Measurements from ENCODE around the gene SUB1.
"Not testable (repeated sequence)": the region's sequence is repeated elsewhere in the genome, so short reads cannot be mapped to it uniquely, and the experiment has no call there.

The SUB1 gene

DNA sequence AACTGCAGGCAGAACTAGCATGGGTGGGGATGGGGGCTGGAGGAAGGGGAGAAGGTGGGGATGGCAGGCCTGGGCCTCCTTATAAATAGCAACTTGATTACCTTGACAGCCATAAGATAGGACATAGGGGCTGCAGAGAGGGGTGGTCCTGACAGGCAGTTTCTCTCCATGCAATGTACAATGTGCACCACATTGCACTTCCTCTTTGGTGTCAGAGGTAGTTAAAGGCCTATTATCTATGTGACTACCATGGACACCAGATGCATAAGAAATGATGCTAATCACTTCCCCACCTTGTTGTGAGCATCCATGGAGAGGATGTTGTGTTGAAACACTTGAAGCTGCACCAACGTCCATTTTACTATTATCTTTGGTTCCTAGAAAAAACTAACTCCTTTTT is 20.2 kb upstream of the SUB1 start:
- no peak for DNase-seq (ENCODE audit: low read depth)

DNA sequence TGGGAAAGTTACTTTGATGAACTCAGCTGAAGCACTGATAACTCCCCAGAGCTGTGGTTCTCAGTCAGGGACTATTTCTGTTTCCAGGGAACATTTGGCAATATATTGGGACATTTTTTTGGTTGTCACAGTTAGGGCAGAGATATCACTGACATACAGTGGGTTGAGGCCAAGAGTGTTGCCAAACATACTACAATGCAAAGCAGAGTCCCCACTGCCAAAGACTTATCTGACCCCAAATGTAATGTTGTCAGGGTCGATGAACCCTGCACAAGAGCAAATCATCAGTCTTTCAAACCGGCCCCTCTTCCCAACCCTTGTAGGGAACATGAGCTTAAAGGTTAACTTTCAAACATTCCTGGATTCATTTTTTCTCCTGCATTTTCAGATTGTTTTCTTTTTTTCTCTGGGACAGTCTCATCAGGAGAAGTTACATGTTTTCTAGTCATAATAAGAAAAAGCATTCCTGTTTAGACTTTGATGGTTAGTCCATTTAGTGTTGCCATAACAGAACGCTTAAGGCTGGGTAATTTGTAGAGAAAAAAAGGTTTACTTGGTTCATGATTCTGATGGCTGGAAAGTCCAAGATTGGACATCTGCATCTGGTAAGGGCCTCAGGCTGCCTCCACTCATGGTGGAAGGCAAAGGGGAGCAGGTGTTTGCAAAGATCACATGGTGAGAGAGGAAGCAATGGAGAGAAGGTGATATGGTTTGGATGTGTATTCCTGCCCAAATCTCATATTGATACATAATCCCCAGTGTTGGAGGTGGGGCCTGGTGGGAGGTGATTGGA is 18.8 kb upstream of the SUB1 start:
- DNase-seq (ENCODE audit: low read depth), result no peak

DNA sequence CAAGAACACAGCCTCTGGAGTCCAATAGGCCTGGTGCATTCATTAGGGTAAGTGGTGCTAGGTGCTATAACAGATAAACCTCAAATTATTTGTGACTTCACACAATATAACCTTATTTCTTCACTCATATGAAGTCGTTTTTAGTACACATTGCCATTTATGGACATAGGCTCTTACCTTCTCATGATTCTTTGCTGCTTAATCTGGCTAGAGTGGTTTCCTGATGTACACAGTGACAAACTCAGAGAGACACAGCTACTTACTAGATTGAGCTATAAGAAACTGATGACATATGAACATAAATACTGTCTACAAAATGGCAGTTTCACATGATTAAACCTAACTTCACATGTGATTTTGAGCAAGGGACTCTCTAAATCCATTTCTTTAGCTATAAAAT is 14.2 kb upstream of the SUB1 start:
- no peak for DNase-seq (ENCODE audit: low read depth)

DNA sequence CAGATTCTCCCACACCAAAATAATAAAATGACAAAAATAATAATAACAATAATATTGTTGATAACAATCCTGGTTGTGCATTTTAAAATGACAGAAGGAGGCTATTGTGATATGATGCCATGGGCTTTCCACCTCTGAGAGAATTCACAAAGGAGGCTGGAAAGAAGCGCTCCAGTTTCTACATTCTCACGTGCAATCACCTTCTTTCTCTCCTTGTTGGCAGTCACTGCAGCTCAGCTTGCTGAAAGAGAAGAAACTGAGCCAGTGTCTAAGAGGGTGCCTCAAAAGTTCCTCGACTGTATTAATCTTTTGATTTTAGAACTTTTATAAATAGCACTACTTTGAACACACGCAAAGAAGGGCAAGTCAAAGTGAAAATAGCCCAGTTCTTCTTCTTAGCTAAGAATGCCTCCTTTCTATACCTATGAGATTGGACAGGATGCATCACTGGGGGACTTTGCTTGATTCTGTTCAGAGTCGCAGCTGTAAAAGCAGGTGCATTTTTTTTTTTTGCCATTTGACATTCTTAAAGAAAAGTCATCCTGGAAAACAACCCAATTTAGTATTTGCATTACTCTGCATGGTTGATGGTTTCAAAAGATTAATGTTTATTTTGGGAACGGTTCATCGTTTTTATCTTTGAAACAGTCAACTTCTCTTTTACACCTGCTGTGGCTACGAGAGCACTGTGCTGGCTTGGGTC is 12.4 kb upstream of the SUB1 start:
- DNase-seq (ENCODE audit: low read depth), result no peak

DNA sequence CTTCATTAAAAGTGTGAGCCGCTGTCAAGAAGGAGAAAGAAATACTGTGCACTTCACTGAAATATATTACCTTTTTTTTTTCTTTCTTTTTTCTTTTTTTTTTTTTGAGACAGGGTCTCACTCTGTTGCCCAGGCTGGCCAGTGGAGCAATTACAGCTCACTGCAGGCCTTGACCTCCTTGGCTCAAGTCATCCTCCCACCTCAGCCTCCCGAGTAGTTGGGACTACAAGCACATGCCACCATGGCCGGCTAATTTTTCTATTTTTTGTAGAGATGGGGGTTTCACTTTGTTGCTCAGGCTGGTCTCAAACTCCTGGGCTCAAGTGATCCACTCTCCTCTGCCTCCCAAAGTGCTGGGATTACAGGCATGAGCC is 11.9 kb upstream of the SUB1 start:
- not testable (repeated sequence) for DNase-seq (ENCODE audit: low read depth)

DNA sequence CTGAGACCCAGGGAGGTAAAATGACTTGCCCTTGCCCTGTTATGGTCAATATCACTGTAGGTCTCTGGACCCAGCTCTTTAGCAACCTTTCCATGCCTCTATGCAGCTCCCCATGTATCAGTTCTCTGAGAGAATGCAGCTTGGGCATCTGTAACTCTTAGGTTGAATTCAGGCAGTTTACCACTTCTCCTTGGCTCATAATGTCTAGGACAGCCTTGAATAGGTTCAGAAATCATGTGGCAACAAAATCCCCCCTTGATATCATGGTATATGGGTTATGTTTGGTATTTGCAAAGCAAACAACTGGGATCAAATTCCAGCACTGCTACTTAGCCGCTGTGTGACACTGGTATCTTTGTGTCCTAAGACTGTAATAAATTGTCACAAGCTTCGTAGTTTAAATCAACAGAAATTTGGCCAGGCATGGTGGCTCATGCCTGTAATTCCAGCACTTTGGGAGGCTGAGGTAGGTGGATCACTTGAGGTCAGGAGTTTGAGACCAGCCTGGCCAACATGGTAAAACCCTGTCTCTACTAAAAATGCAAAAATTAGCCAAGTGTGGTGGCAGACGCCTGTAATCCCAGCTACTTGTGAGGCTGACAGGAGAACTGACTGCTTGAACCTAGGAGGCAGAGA is 10.7 kb upstream of the SUB1 start:
- DNase-seq (ENCODE audit: low read depth), result no peak

DNA sequence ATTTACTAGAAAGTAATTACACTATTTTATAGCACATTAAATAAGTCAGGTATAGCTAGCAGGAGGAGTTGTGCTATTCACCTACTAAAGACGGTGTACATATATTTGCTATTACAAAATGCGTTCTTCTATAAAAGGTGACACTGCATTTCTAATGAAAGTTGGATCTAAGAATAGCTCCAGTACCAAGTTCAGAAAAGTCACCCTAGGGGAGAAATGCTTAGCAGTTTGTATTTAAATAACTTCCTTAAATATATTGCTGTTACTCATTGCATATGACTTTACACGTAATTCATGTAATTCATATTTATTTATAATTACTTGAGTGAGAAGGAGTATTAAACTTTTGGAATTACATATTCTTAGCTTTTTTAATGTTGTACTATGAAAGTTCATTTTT is 7.0 kb upstream of the SUB1 start:
- no peak for DNase-seq (ENCODE audit: low read depth)

DNA sequence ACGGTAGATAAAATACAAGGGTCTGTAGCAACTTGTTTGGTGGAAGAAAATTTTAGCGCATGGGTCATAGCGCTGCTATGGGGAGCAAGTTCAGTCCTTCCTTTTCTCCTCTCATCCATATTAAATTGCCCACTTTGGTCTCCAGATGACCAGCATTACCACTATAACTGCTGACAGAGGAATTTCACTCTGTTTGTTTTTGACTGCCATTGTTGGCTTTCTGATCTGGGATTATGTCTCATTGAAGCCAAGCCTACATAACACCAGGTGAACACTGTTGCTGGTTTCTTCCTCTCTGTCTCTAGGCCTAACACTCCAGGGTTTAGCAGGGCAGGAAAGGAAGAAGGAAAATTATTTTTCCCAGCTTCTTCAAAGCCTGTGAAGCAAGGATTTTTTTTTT is 6.6 kb upstream of the SUB1 start:
- DNase-seq (ENCODE audit: low read depth), result no peak

DNA sequence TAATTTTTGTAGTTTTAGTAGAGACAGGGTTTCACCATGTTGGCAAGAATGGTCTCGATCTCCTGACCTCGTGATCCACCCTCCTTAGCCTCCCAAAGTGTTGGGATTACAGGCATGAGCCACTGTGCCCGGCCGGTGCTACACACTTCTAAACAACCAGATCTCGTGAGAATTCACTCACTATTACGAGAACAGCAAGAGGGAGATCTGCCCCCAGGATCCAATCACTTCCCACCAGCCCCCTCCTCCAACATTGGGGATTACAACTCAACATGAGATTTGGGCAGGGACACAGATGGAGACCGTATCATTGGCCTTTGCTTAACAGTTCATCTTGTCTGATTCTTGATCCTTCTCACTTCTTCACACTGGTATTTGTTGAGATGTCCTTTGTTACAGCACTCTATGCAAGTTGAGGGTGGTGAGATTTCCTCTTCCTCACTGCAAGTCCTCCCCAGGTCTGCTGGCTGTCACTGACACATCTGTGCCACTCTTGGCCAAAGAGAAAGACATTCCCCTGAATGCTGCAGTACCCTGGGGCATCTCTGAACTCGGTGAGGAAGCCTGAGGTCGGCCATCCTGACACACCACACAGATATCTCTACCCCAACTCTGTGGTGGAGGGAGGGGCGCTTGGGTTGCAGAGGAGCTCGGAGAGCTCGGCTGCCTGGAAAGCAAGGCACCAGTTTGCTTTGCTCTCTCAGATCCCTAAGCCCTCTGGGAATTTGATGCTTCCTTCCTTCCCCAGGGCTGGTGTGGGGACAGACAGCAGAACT is 4.2 kb upstream of the SUB1 start:
- no peak for DNase-seq (ENCODE audit: low read depth)

DNA sequence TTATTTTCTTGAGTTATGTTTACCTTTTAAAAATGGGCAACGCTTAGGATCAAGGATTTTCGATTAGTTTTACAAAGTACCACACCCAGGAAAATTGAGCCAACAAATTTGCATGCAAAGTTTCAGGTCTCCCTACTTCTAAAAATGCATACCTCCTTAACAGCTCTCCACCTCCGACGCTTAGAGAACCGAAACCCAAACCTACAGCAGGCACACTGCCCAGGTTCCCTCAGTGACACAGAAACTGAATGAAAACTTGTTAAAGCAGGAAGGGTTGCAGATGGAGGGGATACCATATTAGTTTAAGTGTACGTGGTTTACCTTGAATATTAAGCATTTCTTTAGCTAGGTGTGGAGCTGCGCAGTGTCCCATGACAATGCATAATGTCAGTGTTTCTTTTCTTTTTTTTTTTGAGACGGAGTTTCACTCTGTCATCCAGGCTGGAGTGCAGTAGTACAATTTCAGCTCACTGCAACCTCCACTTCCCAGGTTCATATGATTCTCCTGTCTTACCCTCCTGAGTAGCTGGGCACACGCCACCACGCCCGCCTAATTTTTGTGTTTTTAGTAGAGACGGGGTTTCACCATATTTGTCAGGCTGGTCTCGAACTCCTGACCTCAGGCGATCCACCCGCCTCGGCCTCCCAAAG is 1.6 kb upstream of the SUB1 start:
- DNase-seq (ENCODE audit: low read depth), result peak; percentile 4

DNA sequence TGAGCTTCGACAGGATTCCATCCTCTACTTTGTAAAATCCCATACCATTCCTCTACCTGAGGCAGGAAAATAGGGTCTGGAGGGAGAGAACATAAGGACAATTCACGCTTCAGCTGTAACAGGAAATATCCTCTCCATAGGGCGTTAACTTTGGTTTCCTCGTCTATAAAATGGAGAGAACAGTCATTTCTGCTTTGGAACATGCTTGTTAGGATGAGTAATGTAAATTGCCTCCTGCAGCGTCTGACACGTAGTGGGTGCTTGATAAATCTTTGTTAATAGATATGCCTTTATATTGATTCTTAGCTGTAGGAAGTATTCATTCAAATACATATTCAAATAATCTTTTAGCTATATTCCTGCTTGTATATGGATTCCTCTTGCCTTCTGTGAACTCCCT is 711 bp upstream of the SUB1 start:
- DNase-seq (ENCODE audit: low read depth), result no peak

DNA sequence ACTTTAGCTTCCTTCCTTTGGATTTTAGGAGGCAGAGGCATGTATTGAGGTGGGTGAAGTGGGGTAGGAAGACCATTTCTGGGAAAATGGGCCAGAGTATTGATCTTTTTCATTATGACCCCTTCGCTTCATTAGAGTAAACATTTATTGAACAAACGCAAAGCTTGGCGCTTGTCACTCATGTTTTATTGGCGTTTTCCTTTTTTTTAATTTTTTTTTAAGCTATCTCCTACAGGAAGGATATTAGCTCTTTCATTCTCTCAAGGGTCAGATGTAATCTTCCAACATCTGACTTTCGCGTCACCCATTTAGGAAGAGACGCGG is 273 bp upstream of the SUB1 start:
- DNase-seq (ENCODE audit: low read depth), result no peak

DNA sequence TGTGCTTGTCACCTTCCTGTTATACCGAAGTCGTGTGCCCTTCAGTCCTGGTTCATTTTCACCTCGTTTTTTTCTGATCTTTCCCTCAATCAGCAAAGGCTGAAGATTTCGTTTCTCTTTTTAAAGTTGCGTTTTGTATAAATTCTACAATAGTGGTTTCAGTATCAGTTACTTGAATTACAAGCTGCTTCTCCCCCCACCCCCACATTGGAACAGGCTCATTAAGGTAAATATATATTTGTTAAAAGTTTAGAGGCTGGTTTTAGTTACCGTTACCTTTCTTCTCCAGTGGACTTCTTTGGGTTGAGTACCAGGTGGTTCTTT is 881 bp downstream of the SUB1 start:
- no peak for DNase-seq (ENCODE audit: low read depth)

DNA sequence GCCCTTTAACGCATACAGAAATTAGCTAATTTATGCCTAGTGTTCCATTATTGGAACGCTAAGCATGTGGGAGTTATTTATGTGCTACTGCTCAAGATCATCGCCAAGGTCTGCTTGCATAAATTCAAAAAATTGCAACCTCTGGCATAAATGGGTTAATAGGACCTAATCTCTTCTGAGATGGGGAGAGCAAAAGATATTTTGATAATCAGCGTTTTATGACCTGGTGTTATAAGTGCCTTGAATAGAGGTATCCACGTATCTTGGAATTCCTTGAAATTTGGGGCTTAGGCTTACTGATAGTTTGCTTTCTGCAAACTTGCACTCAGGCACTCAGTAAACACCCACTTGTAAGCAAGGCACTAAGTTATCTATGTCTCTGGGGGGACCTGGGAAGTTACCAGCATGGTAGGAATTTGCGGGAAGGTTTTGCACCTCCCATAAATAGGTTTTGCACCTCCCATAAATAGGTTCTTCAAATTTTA is 1.8 kb downstream of the SUB1 start:
- DNase-seq (ENCODE audit: low read depth), result no peak

DNA sequence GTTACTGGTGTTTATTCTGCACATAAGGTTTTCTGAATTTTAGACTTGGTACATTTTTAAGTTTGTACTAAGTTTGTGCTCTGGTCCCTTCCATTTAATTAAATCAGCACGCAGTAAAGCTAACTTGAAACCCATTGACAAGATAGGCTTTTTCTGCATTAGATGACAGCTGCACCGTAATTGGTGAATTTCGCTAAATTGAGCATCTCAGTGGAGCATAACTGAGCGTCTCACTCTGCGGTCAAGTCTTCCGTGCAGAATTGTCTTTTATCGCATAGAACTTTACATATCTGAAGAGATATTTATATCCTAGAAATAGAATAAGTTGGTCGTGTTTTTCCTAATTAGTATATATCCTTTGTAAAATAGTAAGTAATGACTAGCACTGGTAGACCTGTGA is 4.1 kb downstream of the SUB1 start:
- no peak for DNase-seq (ENCODE audit: low read depth)

DNA sequence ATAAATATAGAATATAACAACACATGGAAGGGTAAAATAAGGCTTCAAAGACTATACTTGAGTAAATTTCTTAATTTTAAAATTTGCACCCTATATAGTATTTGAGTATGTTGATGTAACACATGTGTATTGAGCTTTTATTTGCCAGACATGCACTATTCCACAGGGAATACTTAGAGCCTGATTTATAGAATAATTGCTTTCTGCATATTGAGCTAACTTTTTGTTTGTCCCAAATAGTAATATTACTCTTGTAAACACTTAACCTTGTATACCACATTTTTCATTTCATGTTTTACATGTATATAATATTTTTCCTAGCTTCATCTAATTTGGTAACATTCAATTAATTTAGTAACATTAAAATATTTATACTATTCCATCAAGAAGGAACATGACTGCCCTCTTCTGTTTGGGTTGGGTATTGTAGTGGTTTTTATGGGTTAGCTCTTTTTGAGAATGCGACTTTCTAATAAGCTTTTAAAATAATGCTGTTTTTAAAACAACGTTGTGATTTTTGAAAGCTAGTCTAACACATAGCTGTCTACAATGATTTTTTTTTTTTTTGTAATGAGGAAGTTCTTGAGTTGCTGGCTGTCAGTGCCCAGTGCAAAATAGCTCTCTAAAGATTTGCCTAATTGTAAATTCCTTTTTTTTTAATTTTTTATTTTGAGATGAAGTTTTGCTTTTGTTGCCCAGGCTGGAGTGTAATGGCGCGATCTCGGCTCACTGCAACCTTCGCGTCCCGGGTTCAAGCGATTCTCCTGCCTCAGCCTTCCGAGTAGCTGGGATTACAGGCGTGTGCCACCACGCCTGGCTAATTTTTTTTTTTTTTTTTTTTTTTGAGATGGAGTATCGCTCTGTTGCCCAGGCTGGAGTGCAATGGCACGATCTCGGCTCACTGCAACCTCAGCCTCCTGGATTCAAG is 4.8 kb downstream of the SUB1 start:
- DNase-seq (ENCODE audit: low read depth), result peak; percentile 25

DNA sequence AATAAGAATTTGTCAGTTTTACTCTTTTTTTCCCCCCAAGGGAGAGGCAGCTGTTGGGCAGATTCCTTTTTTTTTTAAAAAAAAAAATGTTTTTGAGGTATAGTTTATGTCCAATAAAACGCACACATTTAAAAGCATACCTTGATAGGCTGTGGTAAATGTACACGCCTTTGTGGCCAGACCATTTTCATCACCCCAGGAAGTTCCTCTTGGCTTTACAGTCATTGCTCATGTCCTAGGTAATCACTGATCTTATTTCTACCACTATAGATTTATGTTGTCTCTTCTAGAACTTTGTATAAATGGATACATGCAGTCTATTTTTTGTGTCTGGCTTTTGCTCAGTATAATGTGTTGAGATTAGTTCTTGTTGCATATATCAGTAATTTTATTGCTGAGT is 9.8 kb downstream of the SUB1 start:
- DNase-seq (ENCODE audit: low read depth), result no peak

DNA sequence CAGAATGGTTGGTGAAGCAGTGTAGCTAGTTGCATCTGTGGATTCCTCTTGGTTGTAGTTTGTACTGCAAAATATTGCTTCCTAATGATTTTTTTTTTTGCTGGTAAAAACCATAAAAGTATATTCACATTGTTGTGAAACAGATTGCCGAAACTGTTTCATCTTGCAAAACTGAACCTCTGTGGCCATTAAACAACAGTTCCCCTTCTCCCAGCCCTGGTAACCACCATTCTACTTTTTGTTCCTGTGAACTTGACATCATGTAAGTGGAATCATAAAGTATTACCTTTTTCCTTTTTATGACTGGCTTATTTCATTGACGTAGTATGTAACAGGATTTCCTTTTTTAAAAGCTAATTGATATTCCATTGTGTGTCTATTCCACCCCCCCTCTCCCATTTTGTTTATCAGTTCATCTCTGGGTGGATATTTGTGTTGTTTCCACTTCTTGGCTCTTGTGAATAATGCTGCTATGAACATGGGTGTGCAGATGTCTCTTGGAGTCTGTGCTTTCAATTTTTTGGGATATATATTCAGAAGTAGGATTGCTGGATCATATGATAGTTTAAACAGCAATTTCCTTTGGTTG is 11.8 kb downstream of the SUB1 start:
- no peak for DNase-seq (ENCODE audit: low read depth)

DNA sequence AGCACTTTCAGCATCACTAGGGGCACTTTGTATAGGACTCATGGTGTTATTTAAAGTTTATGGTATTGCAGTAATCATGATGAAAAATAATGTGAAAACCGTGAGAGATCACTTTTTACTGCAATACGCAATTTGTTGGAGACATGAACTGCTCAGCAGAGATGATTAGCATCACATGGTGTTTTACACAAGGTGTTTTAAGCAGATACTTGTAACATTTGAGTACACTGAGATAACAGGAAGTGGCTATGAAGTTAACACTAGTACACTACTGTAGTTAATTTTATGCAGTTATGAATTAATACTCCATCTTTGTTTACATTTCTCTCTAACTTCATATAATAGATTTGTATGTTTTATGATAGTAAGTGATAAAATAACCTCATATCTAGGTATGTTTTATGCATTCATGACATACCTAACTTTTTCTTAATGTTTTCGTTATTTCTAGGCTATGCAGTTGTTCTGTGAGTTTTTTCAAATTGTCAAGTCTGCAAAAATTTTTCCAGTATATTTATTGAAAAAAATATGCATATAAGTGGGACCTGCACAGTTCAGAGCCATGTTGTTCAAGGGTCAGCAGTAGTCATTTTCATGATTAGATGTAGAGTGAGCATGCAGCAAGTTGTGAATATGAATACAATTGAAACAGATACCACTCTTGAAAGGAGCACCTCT is 13.0 kb downstream of the SUB1 start:
- no peak for DNase-seq (ENCODE audit: low read depth)

DNA sequence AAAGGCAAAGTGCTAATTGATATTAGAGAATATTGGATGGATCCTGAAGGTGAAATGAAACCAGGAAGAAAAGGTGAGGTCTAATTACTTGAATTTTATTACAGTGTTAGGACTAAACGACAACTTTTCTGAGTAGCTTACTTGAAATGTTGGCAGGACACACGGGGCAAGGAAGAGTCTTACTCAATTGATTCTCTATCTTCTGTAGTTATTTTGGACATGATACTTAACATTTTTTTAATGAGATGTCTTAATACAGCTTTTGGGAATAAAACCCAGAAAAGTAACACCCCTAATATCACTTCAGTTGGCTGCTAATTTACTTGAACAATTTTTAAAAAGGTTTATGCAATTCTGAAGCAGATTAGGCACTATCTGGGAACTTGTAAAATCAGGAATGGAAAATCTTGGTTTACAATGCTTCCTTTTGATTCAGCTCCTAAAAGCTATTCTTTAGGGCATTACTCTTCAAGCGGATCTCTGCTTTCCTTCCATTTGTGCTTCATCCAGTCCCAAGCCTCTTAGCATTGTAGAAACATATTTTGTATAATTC is 13.7 kb downstream of the SUB1 start:
- DNase-seq (ENCODE audit: low read depth), result no peak
